HCT116 (cell line): ENCODE data around the gene RPL10. TPM values are rescaled to one million over a fixed set of nuclear protein-coding genes. Genes with fewer than 3 reads are reported as not detected.

Experiments used
- ATAC-seq: fragments of 200-7000 bp; cut with Tn5 transposase; 2 replicates; pipeline ENCODE4 v1.9.1; 2020; ENCODE audit warnings: mild to moderate bottlenecking, moderate library complexity
- BruUV-seq: library from RNA; stranded (reverse); fragments of 400-500 nt; replicated peaks from 2 replicates; lab custom pipeline; 2021; lab: Mats Ljungman, UMichigan
- CTCF ChIA-PET: fragments of 300-600 bp; sonication (Branson Sonifier 250); formaldehyde crosslinking; loops from one replicate; lab custom pipeline; 2021; ENCODE audit warnings: antibody characterized with exemption; lab: Charles Lee
- POLR2A ChIA-PET: fragments of 300-600, 350-600 bp; sonication (Branson Sonifier 250); formaldehyde crosslinking; loops from one replicate; lab custom pipeline; 2021; ENCODE audit warnings: antibody characterized with exemption; lab: Charles Lee
- RAD21 ChIA-PET, 2 experiments: fragments of 300-600 bp; sonication (Branson Sonifier 250); formaldehyde crosslinking; loops; one replicate each; lab custom pipeline; 2023; ENCODE audit warnings: low total read pairs in 2 of 2; ENCODE audit not compliant: uncharacterized antibody in 2 of 2, unreplicated experiment in 2 of 2, low non-redundant PET in 1 of 2; lab: Charles Lee
- DNase-seq: peaks from one replicate; pipeline ENCODE4 v3.0.0-alpha.2; 2010; ENCODE audit warnings: low read depth, low spot score
- H2AFZ ChIP-seq: fragments of 200-600 bp; shearing (Covaris generic), sonication (generic); 2 replicates; pipeline ENCODE4 v1.6.1; 2017; ENCODE audit warnings: low read depth, mixed run types, mixed read lengths, antibody characterized with exemption, low read length; ENCODE audit not compliant: poor library complexity, severe bottlenecking
- H3K27ac ChIP-seq: 2 replicates; pipeline ENCODE4 v1.5.1; 2012; ENCODE audit warnings: low read depth, low read length
- H3K27me3 ChIP-seq: fragments of 200-600 bp; sonication (generic); 2 replicates; pipeline ENCODE4 v1.6.1; 2016; ENCODE audit warnings: mixed run types, low read length, mixed read lengths; ENCODE audit not compliant: insufficient read depth
- H3K36me3 ChIP-seq, 2 experiments: fragments of 200-500 bp in 1 of 2; fragments of 200-600 bp in 1 of 2; sonication (Bioruptor generic) in 1 of 2; sonication (generic) in 1 of 2; 2 replicates each; pipeline versions ENCODE4 v1.5.1 to v1.6.1; 2014 to 2016; ENCODE audit warnings: low read length in 2 of 2, inconsistent platforms in 1 of 2, mixed read lengths in 1 of 2, mixed run types in 1 of 2; ENCODE audit not compliant: insufficient read depth in 2 of 2, control insufficient read depth in 1 of 2
- H3K4me1 ChIP-seq, 2 experiments: fragments of 200-600 bp in 1 of 2; sonication (generic) in 1 of 2; 2 replicates each; pipeline versions ENCODE4 v1.5.1 to v1.6.1; 2012 to 2017; ENCODE audit warnings: low read length in 2 of 2, inconsistent platforms in 1 of 2, mild to moderate bottlenecking in 1 of 2, mixed read lengths in 1 of 2, mixed run types in 1 of 2, moderate library complexity in 1 of 2; ENCODE audit not compliant: insufficient read depth in 2 of 2, control insufficient read depth in 1 of 2
- H3K4me2 ChIP-seq: fragments of 200-600 bp; sonication (generic); 2 replicates; pipeline ENCODE4 v1.6.1; 2017; ENCODE audit warnings: mixed run types, low read length, mixed read lengths
- H3K4me3 ChIP-seq, 2 experiments: fragments of 200-600 bp in 1 of 2; sonication (generic) in 1 of 2; replicated peaks in 1 of 2; 2 replicates each; pipeline ENCODE4 v1.5.1; 2011 to 2016; ENCODE audit warnings: low read length in 2 of 2, control low read depth in 1 of 2, low read depth in 1 of 2, mild to moderate bottlenecking in 1 of 2, mixed read lengths in 1 of 2, mixed run types in 1 of 2
- H3K79me2 ChIP-seq: fragments of 200-600 bp; sonication (generic); 2 replicates; pipeline ENCODE4 v1.6.1; 2017; ENCODE audit warnings: mild to moderate bottlenecking, mixed run types, low read length, moderate library complexity, mixed read lengths; ENCODE audit not compliant: insufficient read depth
- H3K9ac ChIP-seq: fragments of 200-600 bp; sonication (generic); 2 replicates; pipeline ENCODE4 v1.6.1; 2016; ENCODE audit warnings: low read length, mixed read lengths
- H3K9me2 ChIP-seq: fragments of 200-600 bp; sonication (generic), shearing (Covaris generic); 2 replicates; pipeline ENCODE4 v1.6.1; 2017; ENCODE audit warnings: mixed run types, mild to moderate bottlenecking, moderate library complexity; ENCODE audit not compliant: insufficient read depth
- H3K9me3 ChIP-seq, 2 experiments: fragments of 200-500 bp in 1 of 2; fragments of 200-600 bp in 1 of 2; sonication (Bioruptor generic) in 1 of 2; sonication (generic) in 1 of 2; 2 replicates each; pipeline ENCODE4 v1.6.1; 2014 to 2017; ENCODE audit warnings: low read length in 2 of 2, mixed read lengths in 2 of 2, inconsistent platforms in 1 of 2, low read depth in 1 of 2, mild to moderate bottlenecking in 1 of 2, mixed run types in 1 of 2, moderate library complexity in 1 of 2; ENCODE audit not compliant: control insufficient read depth in 1 of 2, insufficient read depth in 1 of 2
- H4K20me1 ChIP-seq: fragments of 200-600 bp; sonication (generic), shearing (Covaris generic); 2 replicates; pipeline ENCODE4 v1.6.1; 2017; ENCODE audit warnings: mixed run types, mild to moderate bottlenecking, moderate library complexity; ENCODE audit not compliant: insufficient read depth
- CBX3 ChIP-seq: IDR thresholded peaks from 2 replicates; pipeline ENCODE4 v1.6.1; 2012; ENCODE audit warnings: low read depth
- ELF1 ChIP-seq: IDR thresholded peaks from 2 replicates; pipeline ENCODE4 v1.6.1; 2012; ENCODE audit warnings: low read depth, borderline replicate concordance
- FOSL1 ChIP-seq: IDR thresholded peaks from 2 replicates; pipeline ENCODE4 v1.6.1; 2012; ENCODE audit warnings: low read depth
- JUND ChIP-seq: IDR thresholded peaks from 2 replicates; pipeline ENCODE4 v1.6.1; 2012
- RAD21 ChIP-seq: IDR thresholded peaks from 2 replicates; pipeline ENCODE4 v1.6.1; 2012; ENCODE audit warnings: low read depth, mild to moderate bottlenecking
- TCF7L2 ChIP-seq: IDR thresholded peaks from 2 replicates; pipeline ENCODE4 v1.7.0; 2011; ENCODE audit warnings: borderline replicate concordance, inconsistent platforms; ENCODE audit not compliant: insufficient read depth, insufficient read length; ENCODE audit errors: extremely low read depth
- YY1 ChIP-seq: IDR thresholded peaks from 2 replicates; pipeline ENCODE4 v1.6.1; 2011; ENCODE audit warnings: low read length, low read depth, moderate library complexity, mild to moderate bottlenecking; ENCODE audit not compliant: insufficient replicate concordance; ENCODE audit errors: extremely low read depth
- ZFX ChIP-seq: fragments of 450-650 bp; IDR thresholded peaks from 2 replicates; pipeline ENCODE4 v1.6.1; 2017
- ZNF274 ChIP-seq: fragments of 200-500 bp; sonication (Bioruptor generic); IDR thresholded peaks from 2 replicates; pipeline ENCODE4 v1.6.1; 2014; ENCODE audit warnings: mild to moderate bottlenecking, low read depth, low read length, inconsistent platforms
- intact Hi-C: fragments of 100-400 bp; cut with micrococcal nuclease; formaldehyde crosslinking; loops from 2 replicates; pipeline ENCODE4 v1.10.0; 2022
- total RNA-seq: library from RNA; stranded (reverse); gene quantifications from one replicate; pipeline ENCODE4 v1.2.1, GENCODE V29; 2021; ENCODE audit not compliant: unreplicated experiment
- TF ChIP-seq, protein P1 (sequence below): IDR thresholded peaks from 2 replicates; pipeline ENCODE4 v1.6.1; 2012
- TF ChIP-seq, protein P2 (sequence below): IDR thresholded peaks from 2 replicates; pipeline ENCODE4 v1.6.1; 2011; ENCODE audit warnings: mild to moderate bottlenecking, low read length, moderate library complexity; ENCODE audit not compliant: insufficient replicate concordance; ENCODE audit errors: extremely low read depth
- TF ChIP-seq, protein P3 (sequence below): IDR thresholded peaks from 2 replicates; pipeline ENCODE4 v1.6.1; 2012; ENCODE audit warnings: low read depth

The RPL10 gene
- total RNA-seq, 1 experiment from 2014 or later, result 3,069 TPM

DNA sequence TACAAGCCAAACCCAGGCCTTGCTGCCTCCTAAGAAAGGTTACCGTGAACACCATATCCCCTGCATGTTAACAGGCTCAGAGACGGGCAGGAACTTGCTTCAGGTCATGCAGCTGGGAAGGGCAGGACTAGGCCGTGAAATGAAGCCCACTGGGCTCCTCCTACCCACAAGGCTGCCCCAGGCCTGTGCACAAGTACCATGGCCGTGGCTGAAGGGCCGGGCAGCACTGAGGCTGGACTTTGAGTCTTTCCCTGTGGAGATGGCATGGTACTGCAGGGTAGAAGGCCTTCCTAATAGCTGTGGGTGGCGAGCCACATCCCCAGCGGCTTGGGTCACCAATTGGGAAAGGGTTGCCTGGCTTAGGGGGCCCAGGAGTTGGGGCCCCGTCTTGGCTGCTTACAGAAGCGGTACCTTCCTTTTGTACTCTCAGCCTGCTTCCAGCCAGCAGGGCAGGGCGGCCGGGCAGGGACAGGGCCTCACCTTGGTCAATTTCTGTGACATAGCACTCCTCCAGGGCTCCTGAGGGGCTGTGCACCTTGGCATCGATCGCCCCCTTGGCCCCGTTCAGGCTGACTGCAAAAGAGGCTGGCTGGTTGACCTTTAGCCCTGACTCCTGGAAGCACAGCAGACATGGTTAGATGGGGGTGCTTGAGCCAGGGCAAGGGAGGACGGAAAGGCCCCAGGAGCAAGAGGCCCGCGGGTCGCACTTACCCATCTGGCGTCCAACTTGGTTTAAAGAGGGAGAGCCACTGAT lies 47.6 kb upstream of the RPL10 start:
- Histone ChIP-seq H2AFZ (no peak overlapping the region), H3K9me2 (no peaks in the 10 kb centered on the region), H3K9ac (no peak overlapping the region), H4K20me1 (no peaks in the 10 kb centered on the region), H3K79me2 (no peaks in the 10 kb centered on the region), H3K27me3 (no peaks in the 10 kb centered on the region), H3K36me3 (peaks cover 5 to 6% of the 10 kb centered on the region in 2 experiments; a peak in 2 of 4 replicates), H3K4me2 (no peak overlapping the region), H3K9me3 (no peaks in the 10 kb centered on the region), H3K4me1 (no peaks in the 10 kb centered on the region), H3K4me3 (no peak overlapping the region), H3K27ac (no peak overlapping the region)
- CTCF ChIA-PET, result no interaction called here
- no TSS peak for BruUV-seq
- RAD21 ChIA-PET, result no interaction called here
- POLR2A ChIA-PET, result no interaction called here
- DNase-seq, result no peak
- ATAC-seq, result no peak
- intact Hi-C loops, result no loop called here
- TF ChIP-seq CBX3, result no peak
- no peak for TF ChIP-seq ELF1

DNA sequence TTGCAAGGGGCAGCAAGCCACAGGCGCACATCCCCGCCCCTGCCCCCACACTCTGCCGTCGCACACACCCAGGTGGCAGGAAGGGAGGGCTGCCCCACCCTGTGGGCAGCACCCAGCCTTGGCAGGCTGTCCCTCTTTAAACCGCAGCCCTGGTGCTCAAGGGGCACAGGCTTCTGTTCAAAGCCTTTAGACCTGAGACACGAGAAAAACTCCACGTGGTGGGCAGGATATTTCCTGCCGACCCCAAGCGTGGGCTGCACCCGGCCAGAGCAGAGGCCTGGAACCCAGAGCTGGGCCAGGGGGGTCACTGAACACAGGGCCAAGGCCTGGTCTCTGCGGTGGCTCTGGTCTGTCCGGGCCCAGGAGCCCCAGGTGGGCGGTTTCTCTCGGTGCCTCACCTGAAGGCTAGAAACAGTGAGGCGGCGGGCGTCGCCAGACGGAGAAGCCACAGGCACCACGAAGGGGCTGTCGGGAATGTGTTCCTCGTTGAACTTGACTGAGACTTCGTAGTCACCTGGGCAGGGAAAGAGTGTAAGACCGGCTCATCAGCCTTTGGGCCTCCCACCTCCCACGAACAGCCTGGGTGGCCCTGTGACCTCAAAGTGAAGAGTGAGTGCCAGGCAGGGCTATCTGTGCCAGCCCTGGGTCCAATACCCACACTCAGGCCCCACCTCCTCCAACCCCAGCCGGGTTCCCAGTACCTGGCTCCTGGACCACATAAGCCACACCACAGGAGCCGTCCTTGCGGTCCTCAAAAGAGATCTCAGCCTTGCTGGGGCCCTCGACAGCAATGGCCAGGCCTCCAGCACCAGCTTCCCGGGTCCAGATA lies 46.8 kb upstream of the RPL10 start:
- intact Hi-C loops, result no loop called here
- H3K27ac ChIP-seq, result no peak overlapping the region
- TF ChIP-seq ZFX (no peak), ZNF274 (no peak), JUND (no peak), TCF7L2 (no peak), RAD21 (no peak), FOSL1 (no peak), YY1 (no peak)
- TF ChIP-seq, protein P1, sequence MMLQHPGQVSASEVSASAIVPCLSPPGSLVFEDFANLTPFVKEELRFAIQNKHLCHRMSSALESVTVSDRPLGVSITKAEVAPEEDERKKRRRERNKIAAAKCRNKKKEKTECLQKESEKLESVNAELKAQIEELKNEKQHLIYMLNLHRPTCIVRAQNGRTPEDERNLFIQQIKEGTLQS, result no peak
- TF ChIP-seq, protein P2, sequence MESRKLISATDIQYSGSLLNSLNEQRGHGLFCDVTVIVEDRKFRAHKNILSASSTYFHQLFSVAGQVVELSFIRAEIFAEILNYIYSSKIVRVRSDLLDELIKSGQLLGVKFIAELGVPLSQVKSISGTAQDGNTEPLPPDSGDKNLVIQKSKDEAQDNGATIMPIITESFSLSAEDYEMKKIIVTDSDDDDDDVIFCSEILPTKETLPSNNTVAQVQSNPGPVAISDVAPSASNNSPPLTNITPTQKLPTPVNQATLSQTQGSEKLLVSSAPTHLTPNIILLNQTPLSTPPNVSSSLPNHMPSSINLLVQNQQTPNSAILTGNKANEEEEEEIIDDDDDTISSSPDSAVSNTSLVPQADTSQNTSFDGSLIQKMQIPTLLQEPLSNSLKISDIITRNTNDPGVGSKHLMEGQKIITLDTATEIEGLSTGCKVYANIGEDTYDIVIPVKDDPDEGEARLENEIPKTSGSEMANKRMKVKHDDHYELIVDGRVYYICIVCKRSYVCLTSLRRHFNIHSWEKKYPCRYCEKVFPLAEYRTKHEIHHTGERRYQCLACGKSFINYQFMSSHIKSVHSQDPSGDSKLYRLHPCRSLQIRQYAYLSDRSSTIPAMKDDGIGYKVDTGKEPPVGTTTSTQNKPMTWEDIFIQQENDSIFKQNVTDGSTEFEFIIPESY, result no peak
- TF ChIP-seq, protein P3, sequence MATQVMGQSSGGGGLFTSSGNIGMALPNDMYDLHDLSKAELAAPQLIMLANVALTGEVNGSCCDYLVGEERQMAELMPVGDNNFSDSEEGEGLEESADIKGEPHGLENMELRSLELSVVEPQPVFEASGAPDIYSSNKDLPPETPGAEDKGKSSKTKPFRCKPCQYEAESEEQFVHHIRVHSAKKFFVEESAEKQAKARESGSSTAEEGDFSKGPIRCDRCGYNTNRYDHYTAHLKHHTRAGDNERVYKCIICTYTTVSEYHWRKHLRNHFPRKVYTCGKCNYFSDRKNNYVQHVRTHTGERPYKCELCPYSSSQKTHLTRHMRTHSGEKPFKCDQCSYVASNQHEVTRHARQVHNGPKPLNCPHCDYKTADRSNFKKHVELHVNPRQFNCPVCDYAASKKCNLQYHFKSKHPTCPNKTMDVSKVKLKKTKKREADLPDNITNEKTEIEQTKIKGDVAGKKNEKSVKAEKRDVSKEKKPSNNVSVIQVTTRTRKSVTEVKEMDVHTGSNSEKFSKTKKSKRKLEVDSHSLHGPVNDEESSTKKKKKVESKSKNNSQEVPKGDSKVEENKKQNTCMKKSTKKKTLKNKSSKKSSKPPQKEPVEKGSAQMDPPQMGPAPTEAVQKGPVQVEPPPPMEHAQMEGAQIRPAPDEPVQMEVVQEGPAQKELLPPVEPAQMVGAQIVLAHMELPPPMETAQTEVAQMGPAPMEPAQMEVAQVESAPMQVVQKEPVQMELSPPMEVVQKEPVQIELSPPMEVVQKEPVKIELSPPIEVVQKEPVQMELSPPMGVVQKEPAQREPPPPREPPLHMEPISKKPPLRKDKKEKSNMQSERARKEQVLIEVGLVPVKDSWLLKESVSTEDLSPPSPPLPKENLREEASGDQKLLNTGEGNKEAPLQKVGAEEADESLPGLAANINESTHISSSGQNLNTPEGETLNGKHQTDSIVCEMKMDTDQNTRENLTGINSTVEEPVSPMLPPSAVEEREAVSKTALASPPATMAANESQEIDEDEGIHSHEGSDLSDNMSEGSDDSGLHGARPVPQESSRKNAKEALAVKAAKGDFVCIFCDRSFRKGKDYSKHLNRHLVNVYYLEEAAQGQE, result no peak

More for the DNA sequence above, 46.8 kb upstream of the RPL10 start:
- Histone ChIP-seq H3K79me2 (no peaks in the 10 kb centered on the region), H3K9me3 (no peaks in the 10 kb centered on the region), H3K4me1 (no peaks in the 10 kb centered on the region), H3K4me2 (no peak overlapping the region), H3K9ac (no peak overlapping the region), H3K36me3 (peaks cover 5 to 6% of the 10 kb centered on the region in 2 experiments; a peak in 2 of 4 replicates), H3K9me2 (no peaks in the 10 kb centered on the region), H2AFZ (no peak overlapping the region), H3K4me3 (no peak overlapping the region), H3K27me3 (no peaks in the 10 kb centered on the region), H4K20me1 (no peaks in the 10 kb centered on the region)
- no TSS peak for BruUV-seq
- POLR2A ChIA-PET, result no interaction called here
- RAD21 ChIA-PET, result no interaction called here
- DNase-seq (no peak), ATAC-seq (no peak)
- CTCF ChIA-PET, result no interaction called here
